Nephron progenitor cell (in vitro differentiated cells): ENCODE data around the gene TESK2.
"Not testable (repeated sequence)": the region's sequence is repeated elsewhere in the genome, so short reads cannot be mapped to it uniquely, and the experiment has no call there.

Source experiments
- DNase-seq: peaks from one replicate; pipeline ENCODE4 v3.0.0; 2021
- H3K27ac Mint-ChIP-seq: 2 replicates; pipeline ENCODE4 v1.8.0; 2021; ENCODE audit warnings: mild to moderate bottlenecking, moderate library complexity, mixed read lengths
- H3K27me3 Mint-ChIP-seq: 2 replicates; pipeline ENCODE4 v1.8.0; 2021; ENCODE audit warnings: mild to moderate bottlenecking, low read depth, mixed read lengths; ENCODE audit not compliant: poor library complexity
- H3K36me3 Mint-ChIP-seq: 2 replicates; pipeline ENCODE4 v1.8.0; 2021; ENCODE audit warnings: low read depth, mixed read lengths
- H3K4me1 Mint-ChIP-seq: 2 replicates; pipeline ENCODE4 v1.8.0; 2021; ENCODE audit warnings: mixed read lengths
- H3K4me3 Mint-ChIP-seq: 2 replicates; pipeline ENCODE4 v1.8.0; 2021; ENCODE audit warnings: mild to moderate bottlenecking, moderate library complexity, mixed read lengths
- H3K9me3 Mint-ChIP-seq: 2 replicates; pipeline ENCODE4 v1.8.0; 2021; ENCODE audit warnings: mild to moderate bottlenecking, moderate library complexity, mixed read lengths
- CTCF ChIP-seq: fragments of 200-600 bp; sonication (generic); IDR thresholded peaks from 2 replicates; pipeline ENCODE4 v1.5.0; 2021; ENCODE audit warnings: antibody characterized with exemption

Gene TESK2

GRCh38 chr1:45490121-45490625 lies 790 bp downstream of the TESK2 start:
- no peak overlapping the region for H3K4me3 Mint-ChIP-seq
- peaks cover under 1% of the 10 kb centered on the region for H3K27me3 Mint-ChIP-seq
- DNase-seq: no peak
- H3K27ac Mint-ChIP-seq: no peak overlapping the region
- no peaks in the 10 kb centered on the region for H3K9me3 Mint-ChIP-seq
- H3K4me1 Mint-ChIP-seq: peaks cover 7% of the 10 kb centered on the region
- no peaks in the 10 kb centered on the region for H3K36me3 Mint-ChIP-seq
- TF ChIP-seq CTCF: no peak

GRCh38 chr1:45489379-45489778 lies 1.6 kb downstream of the TESK2 start:
- H3K4me3 Mint-ChIP-seq: not testable (repeated sequence)

DNA sequence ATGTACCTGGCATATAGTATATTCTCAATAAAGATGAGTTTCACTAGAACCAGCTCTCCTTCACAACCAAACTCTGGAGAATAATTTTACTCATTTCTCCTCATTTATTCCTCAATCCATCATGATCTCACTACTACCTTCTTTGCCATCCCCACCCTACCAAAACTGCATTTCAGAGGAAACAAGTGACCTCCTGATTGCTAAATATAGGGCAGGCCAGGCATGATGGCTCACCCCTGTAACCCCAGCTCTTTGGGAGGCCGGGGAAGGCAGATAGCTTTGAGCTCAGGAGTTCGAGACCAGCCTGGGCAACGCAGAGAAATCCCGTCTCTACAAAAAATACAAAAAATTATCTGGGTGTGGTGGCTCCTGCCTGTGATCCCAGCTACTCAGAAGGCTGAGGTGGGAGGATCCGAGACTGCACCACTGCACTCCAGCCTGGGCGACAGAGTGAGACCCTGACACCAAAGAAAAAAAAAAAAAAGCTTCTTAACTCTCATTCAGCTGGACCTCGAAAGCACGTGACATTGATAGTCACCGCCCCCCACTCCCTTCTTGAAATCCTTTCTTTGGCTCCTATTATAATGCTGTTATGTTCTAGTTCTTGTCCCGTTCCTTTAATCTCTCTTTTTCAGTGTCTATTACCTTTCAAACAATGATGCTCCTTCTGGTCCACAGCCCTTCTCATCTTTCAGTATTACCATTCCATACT lies 2.1 kb downstream of the TESK2 start:
- no peak for DNase-seq
- peaks cover 2% of the 10 kb centered on the region for H3K27me3 Mint-ChIP-seq
- TF ChIP-seq CTCF: no peak
- no peak overlapping the region for H3K4me3 Mint-ChIP-seq
- peaks cover 7% of the 10 kb centered on the region for H3K4me1 Mint-ChIP-seq
- no peak overlapping the region for H3K27ac Mint-ChIP-seq
- H3K9me3 Mint-ChIP-seq: no peaks in the 10 kb centered on the region
- H3K36me3 Mint-ChIP-seq: no peaks in the 10 kb centered on the region

More at GRCh38 chr1:45489379-45489778, 1.6 kb downstream of the TESK2 start:
- not testable (repeated sequence) for H3K27me3 Mint-ChIP-seq, H3K36me3 Mint-ChIP-seq, H3K4me1 Mint-ChIP-seq, DNase-seq, H3K9me3 Mint-ChIP-seq, H3K27ac Mint-ChIP-seq

DNA sequence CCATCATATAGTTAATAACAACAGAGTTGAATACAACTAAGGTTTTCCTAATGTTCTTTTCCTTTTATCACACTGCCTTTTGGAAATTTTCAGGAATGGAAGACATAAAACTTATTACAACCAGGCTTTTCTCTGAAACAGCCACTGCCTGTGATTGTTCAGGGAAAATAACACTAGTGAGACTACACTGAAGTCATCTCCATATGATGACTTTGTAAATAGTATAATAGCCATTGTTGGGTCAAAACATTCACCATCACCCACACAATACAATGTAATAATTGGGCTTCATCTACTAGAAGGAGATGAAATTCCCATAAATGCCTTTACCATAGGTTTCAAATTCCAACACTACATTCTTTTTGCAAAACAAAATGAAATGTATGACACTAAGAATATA lies 5.0 kb downstream of the TESK2 start:
- no peaks in the 10 kb centered on the region for H3K9me3 Mint-ChIP-seq
- H3K4me1 Mint-ChIP-seq: peaks cover 7% of the 10 kb centered on the region
- no peak overlapping the region for H3K4me3 Mint-ChIP-seq
- H3K27me3 Mint-ChIP-seq: peaks cover 2% of the 10 kb centered on the region
- no peaks in the 10 kb centered on the region for H3K36me3 Mint-ChIP-seq
- no peak for DNase-seq
- TF ChIP-seq CTCF: no peak
- no peak overlapping the region for H3K27ac Mint-ChIP-seq

DNA sequence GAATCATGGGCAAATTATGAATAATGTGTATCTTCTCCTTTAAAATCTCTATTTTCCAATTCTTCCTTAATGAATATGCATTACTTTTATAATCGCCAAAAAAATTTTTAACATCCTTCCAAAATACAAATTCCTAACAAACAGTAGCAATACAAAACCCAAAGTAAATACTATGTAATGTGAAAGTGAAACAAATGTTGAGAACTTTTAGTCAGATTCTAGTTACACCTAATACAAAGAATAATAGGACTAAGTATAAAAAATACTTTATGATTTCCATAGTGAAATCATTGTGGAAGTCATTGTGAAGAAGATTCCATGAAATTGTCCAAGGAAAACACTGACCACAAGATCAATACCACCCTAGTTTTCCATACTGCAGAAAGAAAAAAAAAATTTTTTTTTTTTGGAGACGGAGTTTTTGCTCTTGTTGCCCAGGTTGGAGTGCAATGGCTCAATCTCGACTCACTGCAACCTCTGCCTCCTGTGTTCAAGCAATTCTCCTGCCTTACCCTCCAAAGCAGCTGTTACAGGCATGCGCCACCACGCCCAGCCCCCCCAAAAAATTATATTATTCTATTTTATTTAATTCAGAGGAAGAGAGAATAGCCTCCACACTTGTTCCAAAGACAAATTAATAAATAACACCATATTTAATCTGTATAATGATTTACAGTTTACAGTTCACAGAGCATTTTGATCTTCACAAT lies 11.8 kb downstream of the TESK2 start:
- H3K4me3 Mint-ChIP-seq: no peak overlapping the region
- no peaks in the 10 kb centered on the region for H3K9me3 Mint-ChIP-seq
- peak overlapping the region; percentile 8 for H3K27ac Mint-ChIP-seq
- peaks cover 13% of the 10 kb centered on the region for H3K27me3 Mint-ChIP-seq
- no peaks in the 10 kb centered on the region for H3K4me1 Mint-ChIP-seq
- H3K36me3 Mint-ChIP-seq: no peaks in the 10 kb centered on the region
- no peak for TF ChIP-seq CTCF
- DNase-seq: no peak

DNA sequence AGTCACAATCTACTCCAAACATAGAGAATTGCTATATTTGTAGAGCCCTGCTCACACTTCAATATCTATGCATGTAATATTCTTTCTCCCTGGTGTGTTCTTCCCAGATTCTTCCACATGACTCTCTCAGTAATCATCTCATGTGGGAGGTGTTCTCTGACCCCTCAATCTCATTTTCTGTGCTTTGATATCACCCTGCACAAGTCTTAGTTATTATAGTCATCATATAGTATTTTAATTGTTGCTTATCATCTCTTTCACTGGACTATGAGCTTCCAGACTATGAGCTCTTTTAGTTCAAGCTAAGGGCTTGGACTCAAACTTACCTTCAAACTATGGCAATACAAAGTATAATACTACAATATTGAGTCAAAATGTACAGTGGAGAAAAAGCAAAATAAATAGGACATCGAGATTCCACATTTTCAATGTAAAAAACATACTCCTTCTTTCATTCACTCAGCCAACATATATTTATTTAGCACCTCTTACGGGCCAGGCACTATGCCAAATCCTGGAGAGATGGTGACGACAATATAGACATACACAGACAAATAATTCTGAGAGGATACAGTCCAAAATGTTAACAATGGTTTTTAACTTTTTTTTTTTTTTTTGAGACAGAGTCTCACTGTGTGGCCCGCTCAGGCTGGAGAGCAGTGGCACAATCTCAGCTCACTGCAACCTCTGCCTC lies 12.7 kb downstream of the TESK2 start:
- H3K4me1 Mint-ChIP-seq: no peaks in the 10 kb centered on the region
- no peak overlapping the region for H3K4me3 Mint-ChIP-seq
- no peaks in the 10 kb centered on the region for H3K36me3 Mint-ChIP-seq
- H3K9me3 Mint-ChIP-seq: no peaks in the 10 kb centered on the region
- peaks cover 11% of the 10 kb centered on the region for H3K27me3 Mint-ChIP-seq
- no peak overlapping the region for H3K27ac Mint-ChIP-seq
- TF ChIP-seq CTCF: no peak
- DNase-seq: no peak
